HG02759 (cell line): ENCODE measurements around the gene STPG1.

ENCODE experiments used
- ATAC-seq: cut with Tn5 transposase; IDR thresholded peaks from one replicate; pipeline ENCODE4 v1.9.1; 2021; ENCODE audit warnings: mild to moderate bottlenecking, moderate library complexity; ENCODE audit not compliant: unreplicated experiment

The STPG1 gene

GRCh38 chr1:24321697-24322469, 91.7 kb downstream of the STPG1 start:
- ATAC-seq = peak; percentile 75

- no peak for ATAC-seq
Observed at GRCh38 chr1:24321126-24321525, 92.5 kb downstream of the STPG1 start.

- ATAC-seq = no peak
Observed at GRCh38 chr1:24319962-24320361, 93.6 kb downstream of the STPG1 start.

GRCh38 chr1:24319312-24319863, 94.2 kb downstream of the STPG1 start, which contains the start of gene GRHL3:
Gene GRHL3 (plus strand): TSS chr1:24319357. CDS start chr1:24319552, 195 bp downstream.
- ATAC-seq = no peak

GRCh38 chr1:24318615-24319311, 94.8 kb downstream of the STPG1 start:
- ATAC-seq = no peak

GRCh38 chr1:24317956-24318614, 95.5 kb downstream of the STPG1 start:
- no peak for ATAC-seq

- no peak for ATAC-seq
Observed at GRCh38 chr1:24317081-24317480, 96.5 kb downstream of the STPG1 start.

GRCh38 chr1:24316645-24317044, 96.9 kb downstream of the STPG1 start:
- ATAC-seq = no peak

- no peak for ATAC-seq
Observed at GRCh38 chr1:24315391-24315790, 98.2 kb downstream of the STPG1 start.

- ATAC-seq = no peak
Observed at GRCh38 chr1:24311741-24312140, 101.8 kb downstream of the STPG1 start.

GRCh38 chr1:24311234-24311633, 102.3 kb downstream of the STPG1 start:
- no peak for ATAC-seq

GRCh38 chr1:24309762-24310485, 103.7 kb downstream of the STPG1 start:
- no peak for ATAC-seq

- no peak for ATAC-seq
Observed at GRCh38 chr1:24308365-24309015, 105.1 kb downstream of the STPG1 start.
